Prostate gland (tissue), 2 donors: ENCODE measurements around the gene CHST11. TPM values are rescaled to one million over a fixed set of nuclear protein-coding genes. Genes with fewer than 3 reads are reported as not detected.

Source experiments
- DNase-seq: peaks from one replicate; pipeline ENCODE4 v3.0.0-alpha.2; 2019; ENCODE audit warnings: low spot score
- H3K27ac ChIP-seq, 2 donors: fragments of 200-600 bp; sonication (generic); 2 replicates each; pipeline ENCODE4 v1.5.1; 2017 to 2019
- H3K27me3 ChIP-seq: fragments of 200-600 bp; sonication (generic); replicated peaks from 2 replicates; pipeline ENCODE4 v1.5.1; 2019; ENCODE audit not compliant: insufficient read depth
- H3K36me3 ChIP-seq, 2 donors: fragments of 200-600 bp; sonication (generic); 1 replicate in 1 of 2; 2 replicates in 1 of 2; pipeline versions ENCODE4 v1.5.1 to v1.8.1; 2017 to 2019
- H3K4me1 ChIP-seq: fragments of 200-600 bp; sonication (generic); replicated peaks from 2 replicates; pipeline ENCODE4 v1.5.1; 2019
- H3K4me3 ChIP-seq, 2 donors: fragments of 200-600 bp; sonication (generic); 2 replicates each; pipeline ENCODE4 v1.5.1; 2017 to 2019
- H3K9me3 ChIP-seq: fragments of 200-600 bp; sonication (generic); 2 replicates; pipeline ENCODE4 v1.5.1; 2017
- POLR2A ChIP-seq: fragments of 450-650 bp; IDR thresholded peaks from one replicate; pipeline ENCODE4 v1.6.1; 2016; ENCODE audit warnings: antibody characterized with exemption, mild to moderate bottlenecking
- POLR2AphosphoS5 ChIP-seq: sonication (generic); formaldehyde crosslinking; IDR thresholded peaks from one replicate; pipeline ENCODE4 v1.6.1; 2017; ENCODE audit warnings: antibody characterized with exemption
- WGBS: methylation state at CpG from one replicate; pipeline ENCODE4 v1.1.5; 2018; 5-methylcytosine and 5-hydroxymethylcytosine counted together
- intact Hi-C: fragments of 100-400 bp; cut with DNase I; formaldehyde crosslinking; loops from one replicate; pipeline ENCODE4 v1.14.2; 2022
- total RNA-seq, 2 donors: library from RNA; depleted of rRNA; stranded (reverse); fragments of >200 nt; gene quantifications; one replicate each; pipeline ENCODE4 v1.1.0, GENCODE V29; 2016
- TF ChIP-seq, protein P1 (sequence below), 4 experiments: fragments of 200-600 bp in 2 of 4; fragments of 450-650 bp in 2 of 4; sonication (generic) in 2 of 4; IDR thresholded peaks; 1 replicate in 3 of 4; 2 replicates in 1 of 4; pipeline ENCODE4 v1.5.1; 2016 to 2019; ENCODE audit warnings: antibody characterized with exemption in 4 of 4, mild to moderate bottlenecking in 2 of 4, moderate library complexity in 2 of 4

The CHST11 gene
- total RNA-seq, 2 donors from 2014 or later: 10.4 to 25.4 TPM

DNA sequence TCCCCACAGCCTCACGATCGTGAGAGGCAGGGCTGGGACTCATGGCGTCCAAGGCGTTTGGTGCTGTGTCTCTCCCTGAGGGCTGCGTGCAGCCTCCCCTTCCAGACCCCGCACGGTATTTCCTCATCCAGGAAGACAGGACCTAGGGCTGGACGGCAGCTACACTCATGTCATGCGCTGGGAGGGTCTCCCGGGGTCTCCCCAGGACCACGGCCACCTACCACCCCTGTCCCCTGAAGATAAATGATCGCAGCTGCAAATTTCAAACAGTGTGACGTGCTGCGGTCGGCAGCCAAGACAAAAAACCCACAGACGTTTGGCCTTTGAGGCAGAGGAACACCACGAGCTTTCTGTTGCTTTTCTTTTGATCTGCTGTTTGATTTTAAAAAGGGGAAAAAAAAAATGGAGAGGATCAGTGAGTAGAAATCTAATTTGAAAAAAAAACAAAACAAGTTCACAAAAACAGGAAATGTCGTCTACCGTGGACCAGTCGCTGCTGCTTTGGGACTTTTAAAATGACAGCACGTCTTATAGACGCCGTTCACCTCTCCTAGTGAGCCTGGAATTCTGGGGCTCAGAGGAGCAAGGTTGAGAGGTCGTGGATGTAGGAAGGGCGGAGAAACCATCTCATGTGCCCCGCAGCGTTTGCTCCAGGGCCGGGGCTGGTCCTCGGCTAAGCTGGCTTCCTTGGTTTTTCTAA, 263.7 kb downstream of the CHST11 start:
- intact Hi-C loops: no loop called here
- WGBS: 53% methylated on average over 29 of the region's 29 CpGs
- H3K4me3 ChIP-seq: peak overlapping the region; percentile 6 to 7
- H3K27ac ChIP-seq: peak overlapping the region; percentile 63 to 65
- no peak for TF ChIP-seq POLR2A
- peak; percentile 6 for TF ChIP-seq POLR2AphosphoS5
- H3K27me3 ChIP-seq: no peaks in the 10 kb centered on the region
- H3K9me3 ChIP-seq: no peaks in the 10 kb centered on the region
- no peaks in the 10 kb centered on the region for H3K4me1 ChIP-seq
- no peaks in the 10 kb centered on the region for H3K36me3 ChIP-seq
- DNase-seq: no peak

DNA sequence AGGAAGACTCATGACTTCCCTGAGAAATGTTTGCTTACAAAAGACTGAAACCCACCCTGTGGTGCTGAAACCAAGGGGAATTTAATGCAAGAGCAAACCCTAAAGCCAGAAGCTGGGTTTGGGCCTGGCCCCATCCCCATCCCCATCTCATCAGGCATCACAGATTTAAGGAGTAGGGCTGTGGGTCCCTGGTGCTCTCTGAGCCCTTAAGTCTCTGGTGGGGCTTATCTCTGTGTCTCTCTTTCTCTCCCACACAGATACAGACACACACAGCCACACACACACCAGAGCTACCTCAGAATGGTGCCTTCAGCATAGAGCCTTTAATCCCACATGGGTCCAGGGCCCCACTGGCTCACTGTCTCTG, 264.3 kb downstream of the CHST11 start:
- no peaks in the 10 kb centered on the region for H3K27me3 ChIP-seq
- no peak overlapping the region for H3K4me3 ChIP-seq
- H3K4me1 ChIP-seq: no peaks in the 10 kb centered on the region
- TF ChIP-seq, protein P1, sequence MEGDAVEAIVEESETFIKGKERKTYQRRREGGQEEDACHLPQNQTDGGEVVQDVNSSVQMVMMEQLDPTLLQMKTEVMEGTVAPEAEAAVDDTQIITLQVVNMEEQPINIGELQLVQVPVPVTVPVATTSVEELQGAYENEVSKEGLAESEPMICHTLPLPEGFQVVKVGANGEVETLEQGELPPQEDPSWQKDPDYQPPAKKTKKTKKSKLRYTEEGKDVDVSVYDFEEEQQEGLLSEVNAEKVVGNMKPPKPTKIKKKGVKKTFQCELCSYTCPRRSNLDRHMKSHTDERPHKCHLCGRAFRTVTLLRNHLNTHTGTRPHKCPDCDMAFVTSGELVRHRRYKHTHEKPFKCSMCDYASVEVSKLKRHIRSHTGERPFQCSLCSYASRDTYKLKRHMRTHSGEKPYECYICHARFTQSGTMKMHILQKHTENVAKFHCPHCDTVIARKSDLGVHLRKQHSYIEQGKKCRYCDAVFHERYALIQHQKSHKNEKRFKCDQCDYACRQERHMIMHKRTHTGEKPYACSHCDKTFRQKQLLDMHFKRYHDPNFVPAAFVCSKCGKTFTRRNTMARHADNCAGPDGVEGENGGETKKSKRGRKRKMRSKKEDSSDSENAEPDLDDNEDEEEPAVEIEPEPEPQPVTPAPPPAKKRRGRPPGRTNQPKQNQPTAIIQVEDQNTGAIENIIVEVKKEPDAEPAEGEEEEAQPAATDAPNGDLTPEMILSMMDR (IDR thresholded peaks at IDR 0.05): no peak
- intact Hi-C loops: no loop called here
- no peaks in the 10 kb centered on the region for H3K36me3 ChIP-seq
- H3K27ac ChIP-seq: peak overlapping the region; percentile 63 to 65
- no peaks in the 10 kb centered on the region for H3K9me3 ChIP-seq
- no peak for DNase-seq

DNA sequence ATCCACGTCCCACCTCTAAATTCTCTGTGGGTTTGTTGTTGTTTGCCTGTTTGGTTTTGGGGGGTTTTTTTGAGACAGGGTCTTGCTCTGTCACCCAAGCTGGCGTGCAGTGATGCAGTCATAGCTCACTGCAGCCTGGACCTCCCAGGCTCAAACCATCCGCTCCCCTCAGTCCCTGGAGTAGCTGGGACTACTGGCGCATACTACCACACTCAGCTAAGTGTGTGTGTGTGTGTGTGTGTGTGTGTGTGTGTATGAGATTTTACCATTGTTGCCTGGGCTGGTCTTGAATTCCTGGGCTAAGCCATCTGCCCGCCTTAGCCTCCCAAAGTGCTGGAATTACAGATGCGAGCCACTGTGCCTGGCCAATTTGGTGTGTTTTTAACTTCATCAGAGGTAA, 265.2 kb downstream of the CHST11 start:
- H3K4me1 ChIP-seq: no peaks in the 10 kb centered on the region
- intact Hi-C loops: no loop called here
- H3K4me3 ChIP-seq: no peak overlapping the region
- no peak for TF ChIP-seq POLR2A
- TF ChIP-seq, protein P1 (IDR thresholded peaks at IDR 0.05): no peak
- TF ChIP-seq POLR2AphosphoS5: no peak
- DNase-seq: no peak
- H3K27ac ChIP-seq: no peak overlapping the region
- WGBS: 96% methylated on average over 6 of the region's 6 CpGs
- no peaks in the 10 kb centered on the region for H3K9me3 ChIP-seq
- H3K27me3 ChIP-seq: no peaks in the 10 kb centered on the region
- H3K36me3 ChIP-seq: no peaks in the 10 kb centered on the region

DNA sequence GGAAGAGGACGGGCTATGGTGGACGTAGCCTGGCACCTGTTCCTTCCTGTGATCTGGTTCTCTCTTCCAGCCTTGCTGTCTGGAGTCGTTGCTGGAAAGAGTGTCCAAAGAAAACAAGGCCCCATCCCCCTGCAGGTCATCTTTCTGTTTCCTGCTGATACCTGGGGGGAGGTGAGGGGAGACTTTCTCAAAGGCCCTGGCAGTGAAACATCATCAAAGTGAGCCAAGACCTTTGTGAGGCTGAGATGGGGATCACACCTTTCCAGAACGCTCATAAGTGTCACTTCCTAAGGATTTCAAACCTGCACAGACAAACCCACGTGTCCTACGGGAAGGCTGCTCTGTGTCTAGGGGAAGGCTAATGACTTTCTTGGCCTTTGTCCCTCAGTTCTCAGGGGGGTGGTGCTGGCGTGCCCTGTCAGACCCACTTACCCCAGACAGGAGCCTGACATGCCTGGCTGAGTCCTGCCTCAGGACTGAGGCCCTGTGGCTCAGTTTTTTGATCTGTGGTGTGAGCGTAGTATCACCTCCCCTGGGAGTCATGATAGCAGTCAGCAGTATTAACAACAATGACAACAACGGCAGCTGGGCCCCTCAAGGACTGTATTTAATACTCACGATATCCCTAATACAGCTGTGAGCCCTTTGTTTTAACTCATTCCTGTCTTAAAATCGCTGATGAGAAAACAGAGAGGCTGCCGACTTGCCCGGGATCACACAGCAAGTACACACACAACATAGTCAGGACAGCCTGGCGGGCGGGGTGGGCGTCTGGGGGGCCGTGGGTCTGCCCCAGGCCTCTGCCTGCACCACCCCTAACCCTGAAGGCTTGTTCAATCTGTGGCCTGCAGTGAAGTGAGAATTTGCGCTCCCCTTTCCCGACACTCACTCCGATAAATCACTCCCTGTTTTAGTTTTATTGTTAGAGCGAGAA, 266.1 kb downstream of the CHST11 start:
- WGBS: 71% methylated on average over 21 of the region's 21 CpGs
- Histone ChIP-seq H3K4me3 (no peak overlapping the region), H3K4me1 (no peaks in the 10 kb centered on the region), H3K27me3 (no peaks in the 10 kb centered on the region), H3K9me3 (no peaks in the 10 kb centered on the region), H3K27ac (no peak overlapping the region), H3K36me3 (no peaks in the 10 kb centered on the region)
- intact Hi-C loops: no loop called here
- DNase-seq: no peak
- TF ChIP-seq POLR2AphosphoS5 (no peak), POLR2A (no peak)
- TF ChIP-seq, protein P1 (IDR thresholded peaks at IDR 0.05): no peak

DNA sequence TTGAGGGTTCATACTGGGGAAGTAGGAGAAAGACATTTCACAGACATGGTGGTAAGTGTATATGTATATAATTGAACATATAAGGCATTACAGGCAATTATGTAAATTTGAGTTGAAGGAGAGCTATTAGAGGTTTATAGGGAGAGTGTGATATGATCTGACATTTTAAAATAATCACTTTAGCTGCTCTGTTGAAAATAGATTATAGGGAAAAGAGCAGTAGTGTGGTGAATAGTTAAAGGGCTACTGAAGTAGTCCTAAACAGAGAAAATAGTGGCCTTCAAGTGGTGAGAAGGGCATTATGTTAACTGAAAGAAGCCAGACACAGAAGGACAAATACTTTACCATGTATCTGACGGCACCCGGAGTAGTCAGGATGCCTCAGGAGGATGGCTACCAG, 267.1 kb downstream of the CHST11 start:
- Histone ChIP-seq H3K27me3 (no peaks in the 10 kb centered on the region), H3K27ac (no peak overlapping the region), H3K9me3 (no peaks in the 10 kb centered on the region), H3K36me3 (no peaks in the 10 kb centered on the region), H3K4me3 (no peak overlapping the region), H3K4me1 (no peaks in the 10 kb centered on the region)
- intact Hi-C loops: no loop called here
- 86% methylated on average over 2 of the region's 2 CpGs for WGBS
- no peak for DNase-seq
- no peak for TF ChIP-seq POLR2A
- TF ChIP-seq, protein P1 (IDR thresholded peaks at IDR 0.05): no peak
- TF ChIP-seq POLR2AphosphoS5: no peak
